GM18909 (cell line): Measurements from ENCODE around the gene TRPM3.
"Not testable (repeated sequence)": the region's sequence is repeated elsewhere in the genome, so short reads cannot be mapped to it uniquely, and the experiment has no call there.

Source experiments
- ATAC-seq: cut with Tn5 transposase; IDR thresholded peaks from one replicate; pipeline ENCODE4 v1.9.1; 2021; ENCODE audit warnings: mild to moderate bottlenecking; ENCODE audit not compliant: unreplicated experiment, poor library complexity

Gene TRPM3

GRCh38 chr9:70688704-70689103 is 432.7 kb downstream of the TRPM3 start:
- no peak for ATAC-seq

- no peak for ATAC-seq
Observed at GRCh38 chr9:70683841-70684240, 437.6 kb downstream of the TRPM3 start.

DNA sequence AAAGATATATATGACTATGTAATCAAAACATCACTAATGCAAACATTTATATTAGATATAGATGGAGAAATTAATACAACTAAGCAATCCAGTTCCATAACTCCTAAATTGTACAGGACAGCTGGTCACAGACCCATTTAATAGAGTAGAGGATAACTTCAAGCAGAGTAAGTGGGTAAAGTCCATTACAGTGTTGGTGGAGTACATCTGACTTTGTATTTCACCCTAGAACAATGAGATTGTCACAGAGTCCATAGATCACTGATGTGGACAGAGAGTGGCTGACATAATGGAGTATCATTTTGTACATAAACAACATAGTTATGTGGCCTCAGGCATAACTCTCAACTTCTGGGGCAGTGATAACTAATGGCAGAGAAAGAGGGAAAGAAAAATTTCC is 439.1 kb downstream of the TRPM3 start:
- ATAC-seq = no peak

- no peak for ATAC-seq
Observed at GRCh38 chr9:70679845-70680244, 441.6 kb downstream of the TRPM3 start.

DNA sequence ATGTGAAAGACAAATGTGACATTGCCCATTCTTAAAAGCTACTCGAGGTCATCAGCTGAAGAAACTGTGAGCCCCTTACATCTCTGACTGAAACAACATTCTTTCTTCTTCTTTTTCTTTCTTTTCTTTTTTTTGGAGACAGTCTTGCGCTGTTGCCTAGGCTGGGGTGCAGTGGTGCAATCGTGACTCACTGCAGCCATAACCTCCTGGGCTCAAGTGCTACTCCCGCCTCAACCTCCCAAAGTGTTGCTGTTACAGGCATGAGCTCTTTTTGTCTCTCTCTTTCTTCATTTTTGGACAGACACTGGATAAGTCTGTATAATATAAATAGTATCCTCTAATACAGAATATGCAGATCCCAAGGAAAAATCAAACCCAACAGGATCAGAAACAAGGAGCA is 443.3 kb downstream of the TRPM3 start:
- no peak for ATAC-seq

- ATAC-seq = no peak
Observed at GRCh38 chr9:70677055-70677735, 444.2 kb downstream of the TRPM3 start.

- no peak for ATAC-seq
Observed at GRCh38 chr9:70675868-70676370, 445.5 kb downstream of the TRPM3 start.

- ATAC-seq = no peak
Observed at GRCh38 chr9:70673844-70674243, 447.6 kb downstream of the TRPM3 start.

- no peak for ATAC-seq
Observed at GRCh38 chr9:70672161-70672649, 449.2 kb downstream of the TRPM3 start.

GRCh38 chr9:70668751-70669150 is 452.7 kb downstream of the TRPM3 start:
- no peak for ATAC-seq

- ATAC-seq = no peak
Observed at GRCh38 chr9:70658765-70659164, 462.7 kb downstream of the TRPM3 start.

GRCh38 chr9:70656281-70656680 is 465.1 kb downstream of the TRPM3 start:
- no peak for ATAC-seq

GRCh38 chr9:70654144-70654543 is 467.3 kb downstream of the TRPM3 start:
- no peak for ATAC-seq

DNA sequence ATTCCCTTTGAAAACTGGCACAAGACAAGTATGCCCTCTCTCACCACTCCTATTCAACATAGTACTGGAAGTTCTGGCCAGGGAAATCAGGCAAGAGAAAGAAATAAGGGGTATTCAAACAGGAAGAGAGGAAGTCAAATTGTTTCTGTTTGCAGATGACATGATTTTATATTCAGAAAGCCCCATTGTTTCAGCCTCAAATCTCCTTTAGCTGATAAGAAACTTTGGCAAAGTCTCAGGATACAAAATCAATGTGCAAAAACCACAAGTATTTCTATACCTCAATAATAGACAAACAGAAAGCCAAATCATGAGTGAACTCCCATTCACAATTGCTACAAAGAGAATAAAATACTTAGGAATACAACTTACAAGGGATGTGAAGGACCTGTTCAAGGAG is 476.8 kb downstream of the TRPM3 start:
- not testable (repeated sequence) for ATAC-seq

GRCh38 chr9:70642341-70642740 is 479.1 kb downstream of the TRPM3 start:
- ATAC-seq = no peak

DNA sequence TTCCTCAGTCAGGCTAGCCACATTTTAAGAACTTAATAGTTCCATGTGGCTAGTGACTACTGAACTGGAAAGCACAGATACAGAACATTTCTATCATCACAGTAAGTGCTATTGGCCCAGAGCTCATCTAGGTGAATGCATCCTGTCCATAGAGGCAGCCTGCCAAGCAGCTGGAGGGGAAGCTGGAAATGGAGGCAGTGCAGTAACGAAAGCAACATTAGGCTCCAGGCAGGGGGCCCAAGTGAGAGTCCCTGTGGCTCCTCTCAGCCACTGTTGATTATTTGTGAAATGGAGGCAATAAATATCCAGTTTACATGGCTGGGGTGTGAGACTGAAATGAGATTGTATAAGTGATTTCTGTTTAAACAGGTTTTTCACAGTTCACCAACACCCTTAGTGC is 479.8 kb downstream of the TRPM3 start:
- no peak for ATAC-seq

GRCh38 chr9:70641031-70641430 is 480.4 kb downstream of the TRPM3 start:
- ATAC-seq = no peak

GRCh38 chr9:70639853-70640814 is 481.3 kb downstream of the TRPM3 start:
- ATAC-seq = no peak

DNA sequence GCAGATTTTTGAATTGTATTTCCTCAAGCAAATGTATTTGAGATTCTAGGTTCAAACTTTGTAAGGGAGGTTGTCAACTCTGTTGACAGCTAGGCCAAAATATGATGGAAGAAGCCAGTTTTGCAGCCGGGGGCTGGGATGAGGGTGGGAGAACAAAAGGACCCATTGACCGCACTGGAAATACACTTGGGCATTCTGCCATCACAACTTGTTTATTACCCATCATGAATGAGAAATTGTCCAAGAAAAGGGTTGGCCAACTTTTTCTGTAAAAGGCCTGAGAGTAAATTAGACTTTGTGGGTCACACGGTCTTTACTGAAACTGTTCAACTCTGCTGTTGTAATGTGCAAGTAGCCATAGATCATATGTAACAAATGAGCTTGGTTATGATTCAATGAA is 485.6 kb downstream of the TRPM3 start:
- no peak for ATAC-seq

DNA sequence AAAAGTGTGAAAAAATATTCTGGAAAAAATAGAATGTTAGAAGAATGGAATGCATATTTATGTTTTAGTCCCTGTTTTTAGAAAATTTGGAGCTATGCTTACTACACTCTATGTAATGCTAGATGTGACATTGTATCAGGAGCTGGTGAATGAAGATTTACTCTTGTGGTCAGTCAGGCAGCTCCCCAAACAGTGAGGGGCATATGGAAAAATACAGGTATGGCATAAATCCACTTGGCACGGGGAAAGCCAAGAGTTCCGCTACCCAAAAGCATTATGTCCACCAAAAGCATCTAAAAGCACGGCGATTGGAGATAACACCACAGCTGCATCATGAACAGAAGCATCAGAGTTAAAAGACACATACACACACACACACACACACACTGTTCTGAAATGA is 486.7 kb downstream of the TRPM3 start:
- ATAC-seq = no peak

DNA sequence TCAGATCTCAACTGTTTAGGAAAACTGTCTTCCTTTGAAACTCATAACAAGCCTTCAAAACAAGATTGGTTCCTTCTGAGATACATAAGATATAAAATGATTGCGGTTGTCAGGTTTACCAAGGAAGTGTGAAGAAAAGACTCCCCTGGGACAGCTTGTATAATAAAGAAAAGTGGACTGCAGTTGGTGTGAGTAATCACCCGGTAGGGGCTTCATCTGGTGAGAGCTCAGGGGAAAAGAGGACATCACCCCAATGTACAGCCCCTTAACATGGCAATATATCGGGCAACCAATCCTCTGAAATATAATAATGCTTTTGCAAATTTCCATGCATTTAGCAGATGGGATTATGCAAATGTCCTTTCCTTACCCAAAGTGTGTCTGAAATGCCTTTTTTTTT is 490.4 kb downstream of the TRPM3 start:
- no peak for ATAC-seq
